ENCODE results near the gene TSPAN17.

The TSPAN17 gene

DNA sequence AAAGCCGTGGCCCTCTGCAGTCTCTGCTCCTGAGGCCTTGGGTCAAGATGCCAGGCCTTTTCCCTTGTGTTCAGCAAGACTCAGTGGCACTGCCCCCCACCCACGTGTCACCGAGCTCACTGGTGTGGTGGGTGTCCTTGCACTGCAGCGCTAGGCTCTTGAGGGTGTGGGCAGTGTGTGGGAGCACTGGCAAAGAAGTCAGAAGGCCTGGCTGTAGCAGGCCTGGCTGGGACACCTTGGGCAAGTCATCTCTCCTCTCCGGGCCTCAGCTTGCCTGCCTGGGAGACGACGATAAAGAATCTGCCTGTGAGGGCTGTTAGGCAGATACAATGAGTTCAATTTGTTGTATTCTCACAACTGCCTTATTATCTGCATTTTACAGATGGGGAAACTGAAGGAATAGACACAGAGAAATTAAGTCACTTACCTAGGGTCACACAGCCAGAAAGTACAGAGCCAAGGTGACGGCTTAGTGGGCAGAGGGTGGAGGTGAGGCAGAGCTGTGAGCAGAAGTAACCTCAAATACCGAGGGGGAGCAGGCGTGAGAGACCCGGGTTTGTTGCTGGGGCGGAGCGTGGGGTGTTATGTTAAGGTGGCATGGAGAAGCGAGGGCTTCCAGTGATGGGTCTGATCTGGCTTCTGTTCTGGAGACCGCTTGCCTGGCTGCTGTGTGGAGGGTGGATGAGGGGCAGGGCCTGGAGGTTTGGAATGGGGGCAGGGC, 1.4 kb downstream of the TSPAN17 start:
- Histone ChIP-seq H3K9ac (ENCODE audit: low read depth in 1 of 2, low read length in 2 of 2) (peak overlapping the region; percentile 80 to 84), H3K4me3 (ENCODE audit: low read depth in 1 of 2, low read length in 2 of 2) (peak overlapping the region; percentile 74 to 84), H3K27ac (ENCODE audit: low read depth, low read length) (no peak overlapping the region), H3K4me1 (ENCODE audit: control insufficient read depth in 1 of 2, insufficient read depth in 2 of 2, low read length in 2 of 2) (peaks cover 19 to 21% of the 10 kb centered on the region in 2 donors), H3K27me3 (ENCODE audit: control insufficient read depth in 1 of 2, insufficient read depth in 2 of 2, low read length in 2 of 2) (no peaks in the 10 kb centered on the region), H3K9me3 (ENCODE audit: control insufficient read depth in 1 of 2, low read length in 2 of 2) (no peaks in the 10 kb centered on the region), H3K36me3 (ENCODE audit: control insufficient read depth in 1 of 2, insufficient read depth in 2 of 2, low read length in 2 of 2) (peaks cover 7 to 10% of the 10 kb centered on the region in 2 donors)

DNA sequence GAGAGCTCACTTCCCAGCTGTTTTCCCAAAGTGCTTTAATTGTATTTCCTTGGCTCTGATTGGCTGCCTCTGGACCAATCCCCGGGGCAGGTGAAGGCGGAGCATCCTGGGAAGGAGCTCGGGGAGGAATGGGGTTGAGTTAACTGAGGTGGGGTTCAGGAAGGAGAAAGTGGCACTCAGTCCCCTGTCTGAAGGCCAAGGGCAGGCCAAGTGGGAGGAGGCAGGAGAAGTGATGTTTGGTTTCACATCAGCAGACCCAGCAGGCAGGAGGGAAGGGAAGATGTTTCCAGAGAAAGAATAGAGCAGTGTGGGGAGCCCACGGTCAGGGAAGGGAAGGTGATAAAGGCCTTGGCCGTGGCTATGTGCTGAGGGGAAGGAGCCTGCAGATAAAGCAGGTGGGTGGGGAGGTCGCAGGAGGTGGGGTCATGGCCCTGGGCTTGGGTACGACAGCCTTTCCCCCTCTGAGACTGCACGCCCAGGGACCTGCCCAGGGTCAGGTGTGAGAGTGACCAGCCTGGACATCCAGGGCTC, 3.1 kb downstream of the TSPAN17 start:
- no peak overlapping the region for H3K9ac ChIP-seq (ENCODE audit: low read depth in 1 of 2, low read length in 2 of 2)
- H3K27me3 ChIP-seq (ENCODE audit: control insufficient read depth in 1 of 2, insufficient read depth in 2 of 2, low read length in 2 of 2), result no peaks in the 10 kb centered on the region
- H3K4me3 ChIP-seq (ENCODE audit: low read depth in 1 of 2, low read length in 2 of 2), result no peak overlapping the region
- no peak overlapping the region for H3K27ac ChIP-seq (ENCODE audit: low read depth, low read length)
- H3K36me3 ChIP-seq (ENCODE audit: control insufficient read depth in 1 of 2, insufficient read depth in 2 of 2, low read length in 2 of 2), result peaks cover 10 to 22% of the 10 kb centered on the region in 2 donors
- peaks cover 19 to 21% of the 10 kb centered on the region in 2 donors for H3K4me1 ChIP-seq (ENCODE audit: control insufficient read depth in 1 of 2, insufficient read depth in 2 of 2, low read length in 2 of 2)
- H3K9me3 ChIP-seq (ENCODE audit: control insufficient read depth in 1 of 2, low read length in 2 of 2), result no peaks in the 10 kb centered on the region

DNA sequence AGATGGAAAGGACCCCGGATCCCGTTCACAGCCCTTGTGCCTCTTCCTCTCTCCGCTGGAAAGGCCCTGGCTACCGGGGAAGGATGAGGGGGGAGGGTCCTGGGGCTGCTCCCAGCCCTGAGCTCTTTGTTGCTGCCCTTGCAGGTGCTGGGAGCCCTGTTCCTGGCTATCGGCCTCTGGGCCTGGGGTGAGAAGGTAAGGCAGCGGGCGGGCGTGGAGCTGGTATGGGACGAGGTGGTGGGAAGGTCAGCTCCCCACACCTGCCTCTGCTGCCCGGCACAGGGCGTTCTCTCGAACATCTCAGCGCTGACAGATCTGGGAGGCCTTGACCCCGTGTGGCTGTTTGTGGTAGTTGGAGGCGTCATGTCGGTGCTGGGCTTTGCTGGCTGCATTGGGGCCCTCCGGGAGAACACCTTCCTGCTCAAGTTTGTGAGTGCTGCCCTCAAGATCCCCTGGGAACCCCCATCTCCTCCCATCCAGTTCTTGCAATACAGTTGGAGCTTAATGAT, 4.2 kb downstream of the TSPAN17 start:
- no peak overlapping the region for H3K27ac ChIP-seq (ENCODE audit: low read depth, low read length)
- no peak overlapping the region for H3K4me3 ChIP-seq (ENCODE audit: low read depth in 1 of 2, low read length in 2 of 2)
- no peaks in the 10 kb centered on the region for H3K9me3 ChIP-seq (ENCODE audit: control insufficient read depth in 1 of 2, low read length in 2 of 2)
- H3K27me3 ChIP-seq (ENCODE audit: control insufficient read depth in 1 of 2, insufficient read depth in 2 of 2, low read length in 2 of 2), result no peaks in the 10 kb centered on the region
- H3K9ac ChIP-seq (ENCODE audit: low read depth in 1 of 2, low read length in 2 of 2), result no peak overlapping the region
- H3K4me1 ChIP-seq (ENCODE audit: control insufficient read depth in 1 of 2, insufficient read depth in 2 of 2, low read length in 2 of 2), result peaks cover 16 to 19% of the 10 kb centered on the region in 2 donors
- peaks cover 10 to 31% of the 10 kb centered on the region in 2 donors for H3K36me3 ChIP-seq (ENCODE audit: control insufficient read depth in 1 of 2, insufficient read depth in 2 of 2, low read length in 2 of 2)

DNA sequence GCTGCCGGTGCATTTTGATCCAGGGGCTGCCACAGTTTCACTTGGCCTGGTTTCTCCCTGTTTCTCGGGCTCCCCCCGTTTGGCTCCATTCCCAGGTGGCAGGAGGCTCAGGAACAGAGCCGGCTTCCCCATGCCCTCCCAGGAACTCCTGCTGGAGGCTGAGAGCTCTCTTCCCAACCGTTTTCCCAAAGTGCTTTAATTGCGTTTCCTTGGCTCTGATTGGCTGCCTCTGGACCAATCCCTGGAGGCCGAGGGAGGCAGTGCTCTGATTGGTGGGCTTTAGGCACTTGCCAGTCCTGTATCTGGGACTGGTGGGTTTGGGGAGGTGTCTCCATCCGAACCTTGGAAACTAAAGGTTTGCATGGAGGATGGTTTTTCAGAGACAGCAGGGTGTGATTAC, 4.9 kb downstream of the TSPAN17 start:
- no peak overlapping the region for H3K4me3 ChIP-seq (ENCODE audit: low read depth in 1 of 2, low read length in 2 of 2)
- no peak overlapping the region for H3K9ac ChIP-seq (ENCODE audit: low read depth in 1 of 2, low read length in 2 of 2)
- no peak overlapping the region for H3K27ac ChIP-seq (ENCODE audit: low read depth, low read length)
- no peaks in the 10 kb centered on the region for H3K27me3 ChIP-seq (ENCODE audit: control insufficient read depth in 1 of 2, insufficient read depth in 2 of 2, low read length in 2 of 2)
- H3K9me3 ChIP-seq (ENCODE audit: control insufficient read depth in 1 of 2, low read length in 2 of 2), result no peaks in the 10 kb centered on the region
- peaks cover 10 to 35% of the 10 kb centered on the region in 2 donors for H3K36me3 ChIP-seq (ENCODE audit: control insufficient read depth in 1 of 2, insufficient read depth in 2 of 2, low read length in 2 of 2)
- H3K4me1 ChIP-seq (ENCODE audit: control insufficient read depth in 1 of 2, insufficient read depth in 2 of 2, low read length in 2 of 2), result peaks cover 12 to 16% of the 10 kb centered on the region in 2 donors

DNA sequence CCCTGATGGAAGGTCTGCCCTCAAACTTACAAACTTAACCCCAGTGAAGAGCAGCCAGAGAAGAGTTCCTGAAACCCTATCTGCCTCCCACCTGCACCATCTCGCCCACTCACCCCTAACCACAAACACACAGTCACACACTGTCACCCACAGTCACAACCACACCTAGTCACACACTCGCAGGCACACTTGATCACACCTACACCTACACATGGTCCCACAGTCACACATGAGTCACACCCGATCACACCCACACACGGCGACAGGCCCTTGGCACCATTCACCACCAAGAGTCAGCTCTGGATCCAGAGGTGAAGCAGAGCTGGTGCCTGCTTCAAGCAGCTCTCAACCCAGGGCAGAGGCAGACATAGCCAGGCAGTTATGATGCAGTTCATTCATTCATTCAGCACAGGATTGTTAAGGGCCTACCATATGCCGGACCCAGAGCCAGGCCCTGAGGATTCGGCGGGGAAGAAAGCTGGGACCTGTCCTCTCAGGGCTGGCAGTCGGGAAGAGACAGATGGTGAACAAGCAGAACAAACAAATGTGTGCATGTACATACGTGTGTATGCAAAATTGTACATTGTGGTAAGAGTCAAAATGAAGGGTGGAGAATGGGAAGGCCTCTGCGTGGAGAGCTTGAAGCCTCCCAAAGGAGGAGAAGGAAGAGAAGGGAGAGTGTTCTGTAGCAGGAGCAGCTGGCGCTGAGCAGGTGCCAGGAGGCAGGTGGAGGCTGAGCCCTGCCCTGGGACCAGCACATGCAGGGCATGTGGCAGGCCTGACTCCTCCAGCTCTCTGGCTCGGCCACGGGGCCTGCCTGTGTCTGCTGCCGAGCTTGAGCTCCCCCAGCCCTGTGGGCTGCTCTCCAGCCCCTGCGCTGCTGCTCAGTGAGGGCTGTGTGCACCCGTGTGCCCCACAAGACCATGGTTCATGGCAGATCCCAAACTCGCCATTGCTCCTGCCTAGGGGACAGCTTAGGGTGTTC, 6.4 kb downstream of the TSPAN17 start:
- Histone ChIP-seq H3K9ac (ENCODE audit: low read depth in 1 of 2, low read length in 2 of 2) (no peak overlapping the region), H3K36me3 (ENCODE audit: control insufficient read depth in 1 of 2, insufficient read depth in 2 of 2, low read length in 2 of 2) (peaks cover 10 to 37% of the 10 kb centered on the region in 2 donors), H3K4me3 (ENCODE audit: low read depth in 1 of 2, low read length in 2 of 2) (no peak overlapping the region), H3K27ac (ENCODE audit: low read depth, low read length) (no peak overlapping the region), H3K9me3 (ENCODE audit: control insufficient read depth in 1 of 2, low read length in 2 of 2) (no peaks in the 10 kb centered on the region), H3K27me3 (ENCODE audit: control insufficient read depth in 1 of 2, insufficient read depth in 2 of 2, low read length in 2 of 2) (no peaks in the 10 kb centered on the region), H3K4me1 (ENCODE audit: control insufficient read depth in 1 of 2, insufficient read depth in 2 of 2, low read length in 2 of 2) (peaks cover 10 to 19% of the 10 kb centered on the region in 2 donors)

DNA sequence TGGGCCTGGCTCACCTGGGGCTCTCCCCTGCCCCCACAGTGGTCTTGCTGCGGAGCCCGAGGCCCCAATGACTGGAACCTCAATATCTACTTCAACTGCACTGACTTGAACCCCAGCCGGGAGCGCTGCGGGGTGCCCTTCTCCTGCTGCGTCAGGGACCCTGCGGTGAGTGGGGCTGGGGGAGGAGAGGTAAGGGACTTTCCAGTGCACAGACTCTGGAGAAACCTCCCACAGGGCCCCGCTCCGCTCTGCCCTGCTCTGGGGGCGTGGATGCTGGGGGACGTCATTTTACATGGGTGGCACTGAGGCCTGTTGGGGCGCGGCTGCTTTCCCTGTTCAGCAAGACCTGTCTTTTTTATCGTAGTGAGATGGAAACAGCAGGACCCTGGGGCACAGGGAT, 7.6 kb downstream of the TSPAN17 start:
- Histone ChIP-seq H3K9ac (ENCODE audit: low read depth in 1 of 2, low read length in 2 of 2) (no peak overlapping the region), H3K4me3 (ENCODE audit: low read depth in 1 of 2, low read length in 2 of 2) (no peak overlapping the region), H3K9me3 (ENCODE audit: control insufficient read depth in 1 of 2, low read length in 2 of 2) (no peaks in the 10 kb centered on the region), H3K27ac (ENCODE audit: low read depth, low read length) (no peak overlapping the region), H3K27me3 (ENCODE audit: control insufficient read depth in 1 of 2, insufficient read depth in 2 of 2, low read length in 2 of 2) (no peaks in the 10 kb centered on the region), H3K4me1 (ENCODE audit: control insufficient read depth in 1 of 2, insufficient read depth in 2 of 2, low read length in 2 of 2) (peaks cover 15 to 21% of the 10 kb centered on the region in 2 donors), H3K36me3 (ENCODE audit: control insufficient read depth in 1 of 2, insufficient read depth in 2 of 2, low read length in 2 of 2) (peaks cover 10 to 37% of the 10 kb centered on the region in 2 donors)

DNA sequence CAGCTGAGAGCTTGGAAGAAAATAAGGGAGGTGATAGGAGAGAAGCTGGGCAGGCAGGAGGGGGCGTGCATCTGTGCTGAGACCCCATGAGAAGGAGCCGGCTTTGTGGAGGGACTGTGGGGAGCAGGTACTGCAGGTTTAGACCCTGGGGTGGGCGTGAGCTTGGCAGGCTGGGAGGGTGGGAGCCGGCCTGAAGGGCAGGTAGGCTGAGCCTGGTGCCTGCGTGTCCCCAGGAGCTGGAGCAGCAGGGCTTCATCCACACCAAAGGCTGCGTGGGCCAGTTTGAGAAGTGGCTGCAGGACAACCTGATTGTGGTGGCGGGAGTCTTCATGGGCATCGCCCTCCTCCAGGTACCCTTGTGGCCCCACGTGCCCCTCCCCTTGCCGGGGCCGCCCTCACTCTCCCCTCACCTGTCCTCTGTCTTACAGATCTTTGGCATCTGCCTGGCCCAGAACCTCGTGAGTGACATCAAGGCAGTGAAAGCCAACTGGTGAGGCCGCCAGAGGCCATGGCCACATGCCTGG, 9.2 kb downstream of the TSPAN17 start:
- H3K9me3 ChIP-seq (ENCODE audit: control insufficient read depth in 1 of 2, low read length in 2 of 2), result no peaks in the 10 kb centered on the region
- no peak overlapping the region for H3K9ac ChIP-seq (ENCODE audit: low read depth in 1 of 2, low read length in 2 of 2)
- H3K27ac ChIP-seq (ENCODE audit: low read depth, low read length), result no peak overlapping the region
- H3K27me3 ChIP-seq (ENCODE audit: control insufficient read depth in 1 of 2, insufficient read depth in 2 of 2, low read length in 2 of 2), result no peaks in the 10 kb centered on the region
- H3K36me3 ChIP-seq (ENCODE audit: control insufficient read depth in 1 of 2, insufficient read depth in 2 of 2, low read length in 2 of 2), result peaks cover 10 to 37% of the 10 kb centered on the region in 2 donors
- H3K4me3 ChIP-seq (ENCODE audit: low read depth in 1 of 2, low read length in 2 of 2), result no peak overlapping the region
- H3K4me1 ChIP-seq (ENCODE audit: control insufficient read depth in 1 of 2, insufficient read depth in 2 of 2, low read length in 2 of 2), result peaks cover 15 to 29% of the 10 kb centered on the region in 2 donors

DNA sequence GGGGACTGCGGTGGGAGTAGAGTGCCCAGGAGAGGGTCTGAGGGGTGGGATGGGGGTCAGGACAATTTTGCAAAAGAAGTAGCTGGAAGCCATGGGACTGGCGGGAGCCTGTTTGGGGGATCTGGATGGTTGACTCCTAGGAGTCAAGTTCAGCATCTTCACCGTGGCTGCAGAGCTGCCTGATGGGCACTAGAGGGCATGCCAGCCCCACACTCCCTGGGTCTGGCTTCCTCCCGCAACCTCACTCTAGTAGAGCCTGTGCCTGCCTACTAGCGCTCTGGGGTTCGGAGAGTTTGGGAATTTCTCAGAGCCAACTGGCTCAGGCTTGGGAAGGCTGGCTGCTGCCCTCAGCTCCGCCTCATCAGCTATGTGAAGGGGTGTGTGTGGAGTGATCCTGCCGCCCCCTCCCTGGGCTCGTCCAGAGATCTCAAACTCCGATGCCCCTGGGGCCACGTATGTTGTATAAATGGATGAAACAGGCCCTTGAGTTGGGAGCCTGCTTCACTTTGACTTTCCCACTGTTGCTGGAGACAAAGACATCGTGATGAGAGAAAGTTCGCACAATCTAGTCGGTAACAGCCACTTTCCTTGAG, 10.8 kb downstream of the TSPAN17 start:
- Histone ChIP-seq H3K27ac (ENCODE audit: low read depth, low read length) (no peak overlapping the region), H3K9me3 (ENCODE audit: control insufficient read depth in 1 of 2, low read length in 2 of 2) (no peaks in the 10 kb centered on the region), H3K4me3 (ENCODE audit: low read depth in 1 of 2, low read length in 2 of 2) (peak overlapping the region; percentile 56 to 63), H3K27me3 (ENCODE audit: control insufficient read depth in 1 of 2, insufficient read depth in 2 of 2, low read length in 2 of 2) (no peaks in the 10 kb centered on the region), H3K9ac (ENCODE audit: low read depth in 1 of 2, low read length in 2 of 2) (peak overlapping the region in 1 of 2 donors; percentile 10), H3K36me3 (ENCODE audit: control insufficient read depth in 1 of 2, insufficient read depth in 2 of 2, low read length in 2 of 2) (peaks cover 7 to 31% of the 10 kb centered on the region in 2 donors), H3K4me1 (ENCODE audit: control insufficient read depth in 1 of 2, insufficient read depth in 2 of 2, low read length in 2 of 2) (peaks cover 15 to 29% of the 10 kb centered on the region in 2 donors)

DNA sequence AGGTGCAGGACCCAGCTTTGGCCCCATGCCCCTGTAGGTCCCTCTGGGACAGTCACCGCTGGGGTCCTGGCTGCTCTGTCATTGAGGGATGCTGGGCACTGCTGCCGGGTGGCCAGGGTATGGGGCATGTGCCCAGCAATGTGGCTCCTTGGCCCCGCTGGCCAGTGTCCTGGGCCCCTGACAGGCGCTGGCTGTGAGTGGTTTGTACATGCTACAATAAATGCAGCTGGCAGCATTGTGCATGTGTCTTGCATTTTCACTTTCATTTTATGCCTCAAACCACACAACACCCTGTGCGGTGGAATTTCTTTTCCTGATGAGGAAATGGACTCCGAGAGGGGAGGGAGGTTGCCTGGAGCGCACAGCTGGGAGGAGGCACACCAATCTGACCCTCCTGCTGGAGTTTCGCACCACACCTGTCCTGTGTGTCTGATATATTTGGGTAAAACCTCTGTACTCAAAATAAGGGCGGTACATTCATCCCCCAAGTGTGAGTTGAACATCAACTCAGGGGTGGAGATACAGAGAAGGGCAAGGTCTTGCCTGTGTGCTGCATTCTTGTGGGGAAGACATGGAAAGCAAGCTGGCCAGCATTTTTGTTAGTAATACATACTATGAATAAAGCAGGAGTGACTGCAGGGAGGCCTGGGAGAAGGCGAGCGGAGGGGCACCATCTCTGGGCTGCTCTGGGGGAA, 11.7 kb downstream of the TSPAN17 start:
- Histone ChIP-seq H3K4me3 (ENCODE audit: low read depth in 1 of 2, low read length in 2 of 2) (peak overlapping the region; percentile 56 to 63), H3K9me3 (ENCODE audit: control insufficient read depth in 1 of 2, low read length in 2 of 2) (no peaks in the 10 kb centered on the region), H3K4me1 (ENCODE audit: control insufficient read depth in 1 of 2, insufficient read depth in 2 of 2, low read length in 2 of 2) (peaks cover 15 to 25% of the 10 kb centered on the region in 2 donors), H3K36me3 (ENCODE audit: control insufficient read depth in 1 of 2, insufficient read depth in 2 of 2, low read length in 2 of 2) (peaks cover 0 to 24% of the 10 kb centered on the region in 2 donors), H3K27me3 (ENCODE audit: control insufficient read depth in 1 of 2, insufficient read depth in 2 of 2, low read length in 2 of 2) (peaks cover 5% of the 10 kb centered on the region in 2 donors), H3K27ac (ENCODE audit: low read depth, low read length) (no peak overlapping the region), H3K9ac (ENCODE audit: low read depth in 1 of 2, low read length in 2 of 2) (peak overlapping the region in 1 of 2 donors; percentile 38)
